G401.6 (cell line): ENCODE data around the gene FBXW11.
"Not testable (repeated sequence)": the region's sequence is repeated elsewhere in the genome, so short reads cannot be mapped to it uniquely, and the experiment has no call there.

Experiments used
- FAIRE-seq: peaks from 2 replicates; lab custom pipeline; 2012; peaks lifted over from hg19 to GRCh38; lab: Jason Lieb, UNC

Gene FBXW11

GRCh38 chr5:171981847-171982246 lies 24.6 kb downstream of the FBXW11 start:
- FAIRE-seq, result no peak

- FAIRE-seq, result no peak
Observed at GRCh38 chr5:171980792-171981191, 25.6 kb downstream of the FBXW11 start.

- FAIRE-seq, result no peak
Observed at GRCh38 chr5:171979606-171980005, 26.8 kb downstream of the FBXW11 start.

GRCh38 chr5:171978519-171978918 lies 27.9 kb downstream of the FBXW11 start:
- FAIRE-seq, result no peak

- FAIRE-seq, result no peak
Observed at GRCh38 chr5:171978016-171978415, 28.4 kb downstream of the FBXW11 start.

GRCh38 chr5:171977244-171977950 lies 29.0 kb downstream of the FBXW11 start:
- not testable (repeated sequence) for FAIRE-seq

GRCh38 chr5:171975877-171976667 lies 30.4 kb downstream of the FBXW11 start:
- FAIRE-seq, result no peak

GRCh38 chr5:171975262-171975876 lies 31.1 kb downstream of the FBXW11 start:
- FAIRE-seq, result no peak

GRCh38 chr5:171970826-171971225 lies 35.6 kb downstream of the FBXW11 start:
- FAIRE-seq, result no peak

GRCh38 chr5:171969288-171969880 lies 37.1 kb downstream of the FBXW11 start:
- FAIRE-seq, result no peak

GRCh38 chr5:171968531-171968930 lies 37.9 kb downstream of the FBXW11 start:
- FAIRE-seq, result no peak

GRCh38 chr5:171966964-171967363 lies 39.5 kb downstream of the FBXW11 start:
- no peak for FAIRE-seq

GRCh38 chr5:171966270-171966669 lies 40.2 kb downstream of the FBXW11 start:
- no peak for FAIRE-seq

- no peak for FAIRE-seq
Observed at GRCh38 chr5:171965745-171966144, 40.7 kb downstream of the FBXW11 start.

- FAIRE-seq, result no peak
Observed at GRCh38 chr5:171963416-171963815, 43.0 kb downstream of the FBXW11 start.

- no peak for FAIRE-seq
Observed at GRCh38 chr5:171961117-171961516, 45.3 kb downstream of the FBXW11 start.

- no peak for FAIRE-seq
Observed at GRCh38 chr5:171957591-171958251, 48.7 kb downstream of the FBXW11 start.

- FAIRE-seq, result no peak
Observed at GRCh38 chr5:171956887-171957495, 49.4 kb downstream of the FBXW11 start.

GRCh38 chr5:171956314-171956713 lies 50.1 kb downstream of the FBXW11 start:
- FAIRE-seq, result no peak

GRCh38 chr5:171955761-171956160 lies 50.7 kb downstream of the FBXW11 start:
- no peak for FAIRE-seq

- FAIRE-seq, result no peak
Observed at GRCh38 chr5:171954721-171955120, 51.7 kb downstream of the FBXW11 start.
